B cell (primary cell): ENCODE measurements around the gene NCOA4.

Experiments
- EZH2 ChIP-seq: IDR thresholded peaks from 2 replicates; pipeline ENCODE4 v1.6.1; 2012; ENCODE audit warnings: borderline replicate concordance, low read depth, mild to moderate bottlenecking, moderate library complexity, low read length; ENCODE audit not compliant: insufficient read depth, poor library complexity, severe bottlenecking
- TF ChIP-seq, protein P1 (sequence below): fragments of 200-600 bp; IDR thresholded peaks from one replicate; pipeline ENCODE4 v1.8.0; 2022; ENCODE audit warnings: antibody characterized with exemption, mild to moderate bottlenecking

DNA sequence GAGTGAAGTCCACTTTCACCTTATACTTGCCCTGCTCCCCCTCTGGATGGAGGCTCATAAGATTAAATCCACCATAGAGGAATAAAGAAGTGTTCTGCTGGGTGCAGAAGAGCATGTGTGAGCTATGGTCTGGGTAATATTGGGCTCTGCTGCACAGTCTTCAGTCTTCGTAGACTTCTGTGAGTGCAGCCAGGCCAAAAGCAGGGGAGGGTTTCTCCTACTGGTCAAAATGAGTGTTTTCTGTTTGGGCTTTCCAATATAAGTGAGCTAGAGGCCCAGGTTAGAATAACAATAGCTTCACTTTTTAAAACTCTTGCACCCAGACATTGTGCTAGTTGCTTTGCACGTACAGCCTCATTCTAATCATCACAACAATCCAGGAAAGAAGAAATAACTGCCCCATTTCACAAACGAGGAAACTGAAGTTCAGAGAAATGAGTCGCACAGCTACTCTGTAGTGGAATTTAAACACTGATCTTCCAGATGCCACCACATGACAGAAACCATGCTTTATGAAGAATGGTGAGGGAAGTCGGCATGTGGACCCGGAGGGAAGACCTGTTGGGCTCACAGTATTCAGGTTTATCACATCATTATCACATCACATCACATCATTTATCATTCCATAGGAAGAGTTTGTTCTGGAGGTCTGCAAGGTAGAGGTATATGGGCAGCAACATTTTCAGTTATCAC lies 39.5 kb upstream of the NCOA4 start:
- TF ChIP-seq, protein P1, sequence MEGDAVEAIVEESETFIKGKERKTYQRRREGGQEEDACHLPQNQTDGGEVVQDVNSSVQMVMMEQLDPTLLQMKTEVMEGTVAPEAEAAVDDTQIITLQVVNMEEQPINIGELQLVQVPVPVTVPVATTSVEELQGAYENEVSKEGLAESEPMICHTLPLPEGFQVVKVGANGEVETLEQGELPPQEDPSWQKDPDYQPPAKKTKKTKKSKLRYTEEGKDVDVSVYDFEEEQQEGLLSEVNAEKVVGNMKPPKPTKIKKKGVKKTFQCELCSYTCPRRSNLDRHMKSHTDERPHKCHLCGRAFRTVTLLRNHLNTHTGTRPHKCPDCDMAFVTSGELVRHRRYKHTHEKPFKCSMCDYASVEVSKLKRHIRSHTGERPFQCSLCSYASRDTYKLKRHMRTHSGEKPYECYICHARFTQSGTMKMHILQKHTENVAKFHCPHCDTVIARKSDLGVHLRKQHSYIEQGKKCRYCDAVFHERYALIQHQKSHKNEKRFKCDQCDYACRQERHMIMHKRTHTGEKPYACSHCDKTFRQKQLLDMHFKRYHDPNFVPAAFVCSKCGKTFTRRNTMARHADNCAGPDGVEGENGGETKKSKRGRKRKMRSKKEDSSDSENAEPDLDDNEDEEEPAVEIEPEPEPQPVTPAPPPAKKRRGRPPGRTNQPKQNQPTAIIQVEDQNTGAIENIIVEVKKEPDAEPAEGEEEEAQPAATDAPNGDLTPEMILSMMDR, result no peak
- TF ChIP-seq EZH2, result no peak
